22Rv1 (cell line): Measurements from ENCODE around the gene TRIOBP.

Experiments
- H3K27ac ChIP-seq: fragments of 450-650 bp; 2 replicates; pipeline ENCODE4 v1.5.1; 2017
- CTCF ChIP-seq: fragments of 450-650 bp; IDR thresholded peaks from 2 replicates; pipeline ENCODE4 v1.5.1; 2017; ENCODE audit warnings: mild to moderate bottlenecking
- ZFX ChIP-seq: fragments of 450-650 bp; IDR thresholded peaks from 2 replicates; pipeline ENCODE4 v1.6.1; 2017; ENCODE audit warnings: antibody characterized with exemption, borderline replicate concordance

TRIOBP gene

GRCh38 chr22:37816543-37817180 is 119.8 kb downstream of the TRIOBP start:
- H3K27ac ChIP-seq, result peak overlapping the region; percentile 85; the same call in 1 of the 2 replicates
- TF ChIP-seq ZFX (no peak), CTCF (no peak)

- peak overlapping the region; percentile 85 for H3K27ac ChIP-seq
- TF ChIP-seq ZFX (no peak), CTCF (peak; percentile 98)
These were observed 121.0 kb downstream of the TRIOBP start for GRCh38 chr22:37817705-37818408.

- peak overlapping the region; percentile 85 for H3K27ac ChIP-seq
- TF ChIP-seq CTCF (peak; percentile 39), ZFX (no peak)
These were observed 121.7 kb downstream of the TRIOBP start for GRCh38 chr22:37818409-37819104.

- H3K27ac ChIP-seq, result peak overlapping the region; percentile 85
- TF ChIP-seq ZFX (no peak), CTCF (no peak)
These were observed 122.2 kb downstream of the TRIOBP start for GRCh38 chr22:37819105-37819433.

- TF ChIP-seq ZFX, result no peak
- no peak for TF ChIP-seq CTCF
- H3K27ac ChIP-seq, result no peak overlapping the region
These were observed 123.5 kb downstream of the TRIOBP start for GRCh38 chr22:37820350-37820749.

GRCh38 chr22:37822079-37822833 is 125.4 kb downstream of the TRIOBP start:
- H3K27ac ChIP-seq, result no peak overlapping the region
- no peak for TF ChIP-seq ZFX
- TF ChIP-seq CTCF, result no peak
